T-helper 2 cell treated with Interferon-gamma antibody and Interleukin-4, amounts not matched to agents 5 μg/mL and 100 μg/mL, for 36 hours (primary cell): ENCODE results near the gene GNPNAT1.
"Not testable (repeated sequence)": the region's sequence is repeated elsewhere in the genome, so short reads cannot be mapped to it uniquely, and the experiment has no call there.

ENCODE experiments used
- DNase-seq: peaks from one replicate; pipeline ENCODE4 v3.0.0; 2021; ENCODE audit warnings: low spot score
- H3K27ac Mint-ChIP-seq: one replicate; pipeline ENCODE4 v1.8.0; 2021; ENCODE audit warnings: mild to moderate bottlenecking, mixed read lengths
- H3K27me3 Mint-ChIP-seq: one replicate; pipeline ENCODE4 v1.8.0; 2021; ENCODE audit warnings: low read depth, mixed read lengths
- H3K36me3 Mint-ChIP-seq: one replicate; pipeline ENCODE4 v1.8.0; 2021; ENCODE audit warnings: low read depth, mixed read lengths
- H3K4me1 Mint-ChIP-seq: one replicate; pipeline ENCODE4 v1.8.0; 2021; ENCODE audit warnings: low read depth, mixed read lengths
- H3K4me3 Mint-ChIP-seq: one replicate; pipeline ENCODE4 v1.8.0; 2022; ENCODE audit warnings: mild to moderate bottlenecking, moderate library complexity, mixed read lengths
- H3K9me3 Mint-ChIP-seq: one replicate; pipeline ENCODE4 v1.8.0; 2021; ENCODE audit warnings: mixed read lengths

Gene GNPNAT1

GRCh38 chr14:52776816-52777215 is 14.6 kb downstream of the GNPNAT1 start:
- no peaks in the 10 kb centered on the region for H3K9me3 Mint-ChIP-seq
- no peaks in the 10 kb centered on the region for H3K27me3 Mint-ChIP-seq
- no peak overlapping the region for H3K4me3 Mint-ChIP-seq
- peaks cover 9% of the 10 kb centered on the region for H3K4me1 Mint-ChIP-seq
- H3K36me3 Mint-ChIP-seq, result peaks cover 22% of the 10 kb centered on the region
- no peak for DNase-seq
- H3K27ac Mint-ChIP-seq, result no peak overlapping the region

- Mint-ChIP-seq H3K27me3 (no peaks in the 10 kb centered on the region), H3K36me3 (peaks cover 33% of the 10 kb centered on the region), H3K27ac (peak overlapping the region; percentile 39), H3K4me3 (no peak overlapping the region), H3K4me1 (peaks cover 10% of the 10 kb centered on the region), H3K9me3 (no peaks in the 10 kb centered on the region)
- no peak for DNase-seq
These were observed 21.5 kb downstream of the GNPNAT1 start for GRCh38 chr14:52769887-52770286.

GRCh38 chr14:52767058-52767833 is 24.2 kb downstream of the GNPNAT1 start:
- no peak for DNase-seq
- Mint-ChIP-seq H3K27ac (no peak overlapping the region), H3K9me3 (no peaks in the 10 kb centered on the region), H3K27me3 (no peaks in the 10 kb centered on the region), H3K4me1 (peaks cover 8% of the 10 kb centered on the region), H3K36me3 (peaks cover 33% of the 10 kb centered on the region), H3K4me3 (no peak overlapping the region)

GRCh38 chr14:52762923-52763322 is 28.5 kb downstream of the GNPNAT1 start:
- H3K4me1 Mint-ChIP-seq, H3K9me3 Mint-ChIP-seq, H3K27me3 Mint-ChIP-seq, DNase-seq, H3K4me3 Mint-ChIP-seq: not testable (repeated sequence)
- H3K27ac Mint-ChIP-seq, result peak overlapping the region; percentile 42
- H3K36me3 Mint-ChIP-seq, result peaks cover 28% of the 10 kb centered on the region

GRCh38 chr14:52759145-52759544 is 32.3 kb downstream of the GNPNAT1 start:
- no peak for DNase-seq
- Mint-ChIP-seq H3K27me3 (no peaks in the 10 kb centered on the region), H3K9me3 (no peaks in the 10 kb centered on the region), H3K4me3 (no peak overlapping the region), H3K27ac (no peak overlapping the region), H3K36me3 (peaks cover 22% of the 10 kb centered on the region), H3K4me1 (peaks cover 4% of the 10 kb centered on the region)

GRCh38 chr14:52755607-52756316 is 35.6 kb downstream of the GNPNAT1 start:
- DNase-seq, result no peak
- Mint-ChIP-seq H3K4me3 (no peak overlapping the region), H3K9me3 (no peaks in the 10 kb centered on the region), H3K36me3 (peaks cover 13% of the 10 kb centered on the region), H3K4me1 (no peaks in the 10 kb centered on the region), H3K27ac (no peak overlapping the region), H3K27me3 (no peaks in the 10 kb centered on the region)

- Mint-ChIP-seq H3K4me3 (no peak overlapping the region), H3K27me3 (no peaks in the 10 kb centered on the region), H3K27ac (peak overlapping the region; percentile 31), H3K4me1 (peaks cover 11% of the 10 kb centered on the region), H3K9me3 (no peaks in the 10 kb centered on the region), H3K36me3 (peaks cover 36% of the 10 kb centered on the region)
- DNase-seq, result no peak
These were observed 42.6 kb downstream of the GNPNAT1 start for GRCh38 chr14:52748647-52749292.

GRCh38 chr14:52741865-52742264 is 49.5 kb downstream of the GNPNAT1 start:
- H3K4me1 Mint-ChIP-seq, result peaks cover 41% of the 10 kb centered on the region
- H3K27me3 Mint-ChIP-seq, result no peaks in the 10 kb centered on the region
- no peak for DNase-seq
- no peaks in the 10 kb centered on the region for H3K9me3 Mint-ChIP-seq
- peaks cover 38% of the 10 kb centered on the region for H3K36me3 Mint-ChIP-seq
- peak overlapping the region; percentile 94 for H3K27ac Mint-ChIP-seq
- H3K4me3 Mint-ChIP-seq, result peak overlapping the region; percentile 76

GRCh38 chr14:52740751-52741150 is 50.7 kb downstream of the GNPNAT1 start:
- H3K9me3 Mint-ChIP-seq, result no peaks in the 10 kb centered on the region
- peaks cover 51% of the 10 kb centered on the region for H3K4me1 Mint-ChIP-seq
- DNase-seq, result no peak
- H3K27ac Mint-ChIP-seq, result no peak overlapping the region
- peaks cover 30% of the 10 kb centered on the region for H3K36me3 Mint-ChIP-seq
- no peak overlapping the region for H3K4me3 Mint-ChIP-seq
- H3K27me3 Mint-ChIP-seq, result no peaks in the 10 kb centered on the region

- peaks cover 57% of the 10 kb centered on the region for H3K4me1 Mint-ChIP-seq
- H3K27me3 Mint-ChIP-seq, result no peaks in the 10 kb centered on the region
- H3K4me3 Mint-ChIP-seq, result no peak overlapping the region
- no peak overlapping the region for H3K27ac Mint-ChIP-seq
- H3K9me3 Mint-ChIP-seq, result no peaks in the 10 kb centered on the region
- H3K36me3 Mint-ChIP-seq, result peaks cover 34% of the 10 kb centered on the region
- DNase-seq, result no peak
These were observed 53.0 kb downstream of the GNPNAT1 start for GRCh38 chr14:52738409-52738808.

GRCh38 chr14:52735921-52736489 is 55.4 kb downstream of the GNPNAT1 start:
- no peaks in the 10 kb centered on the region for H3K9me3 Mint-ChIP-seq
- H3K4me1 Mint-ChIP-seq, result peaks cover 54% of the 10 kb centered on the region
- peaks cover 38% of the 10 kb centered on the region for H3K36me3 Mint-ChIP-seq
- peak overlapping the region; percentile 0 for H3K4me3 Mint-ChIP-seq
- no peak for DNase-seq
- H3K27me3 Mint-ChIP-seq, result no peaks in the 10 kb centered on the region
- peak overlapping the region; percentile 4 for H3K27ac Mint-ChIP-seq

GRCh38 chr14:52733824-52734223 is 57.6 kb downstream of the GNPNAT1 start:
- Mint-ChIP-seq H3K4me1 (peaks cover 51% of the 10 kb centered on the region), H3K4me3 (no peak overlapping the region)

GRCh38 chr14:52730709-52731111 is 60.7 kb downstream of the GNPNAT1 start:
- peak overlapping the region; percentile 96 for H3K4me3 Mint-ChIP-seq
- DNase-seq, result no peak
- H3K4me1 Mint-ChIP-seq, result peaks cover 31% of the 10 kb centered on the region
- peak overlapping the region; percentile 86 for H3K27ac Mint-ChIP-seq
- no peaks in the 10 kb centered on the region for H3K27me3 Mint-ChIP-seq
- H3K36me3 Mint-ChIP-seq, result peaks cover 40% of the 10 kb centered on the region
- no peaks in the 10 kb centered on the region for H3K9me3 Mint-ChIP-seq

More at GRCh38 chr14:52733824-52734223, 57.6 kb downstream of the GNPNAT1 start:
- Mint-ChIP-seq H3K27ac (no peak overlapping the region), H3K27me3 (no peaks in the 10 kb centered on the region), H3K36me3 (peaks cover 39% of the 10 kb centered on the region), H3K9me3 (no peaks in the 10 kb centered on the region)
- no peak for DNase-seq
